OCI-M2 (cell line): ENCODE data around the gene ADAM12.

Source experiments
- DNase-seq: peaks from one replicate; lab custom pipeline; 2025; ENCODE audit not compliant: unreplicated experiment; lab: John Stamatoyannopoulos, UW

The ADAM12 gene

GRCh38 chr10:126315494-126316177, 72.6 kb downstream of the ADAM12 start:
- no peak for DNase-seq

DNA sequence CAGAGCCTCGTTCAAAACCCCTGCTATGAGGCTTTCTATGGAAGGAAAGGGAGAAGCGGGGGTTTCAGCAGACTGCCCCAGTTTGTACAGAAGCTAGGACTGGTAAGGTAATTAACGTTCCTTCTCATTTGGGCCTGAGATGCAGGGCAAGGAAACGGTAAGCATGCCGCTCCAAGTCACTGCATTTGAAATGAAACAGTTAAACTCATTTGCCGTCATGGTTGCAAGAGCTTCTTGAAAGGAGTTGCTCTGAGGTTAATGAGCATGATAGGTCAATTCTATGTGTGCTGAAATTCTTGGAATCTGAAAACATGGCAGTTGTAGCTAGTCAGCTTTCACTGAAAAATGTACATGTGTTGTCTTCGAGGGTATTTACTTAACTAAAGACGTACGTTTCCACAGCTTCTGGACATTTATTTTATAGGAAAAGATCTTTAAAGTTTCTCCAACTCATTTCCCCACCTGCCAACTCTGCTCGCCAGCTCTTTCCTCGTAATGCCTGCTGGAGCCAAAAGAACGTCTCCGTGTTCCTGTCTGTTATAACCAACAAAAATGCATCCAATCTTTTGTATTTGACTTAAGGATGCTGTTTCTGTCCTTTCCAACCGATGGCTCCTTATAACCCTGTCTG, 73.3 kb downstream of the ADAM12 start:
- no peak for DNase-seq

- DNase-seq = no peak
Measured at GRCh38 chr10:126312167-126312566, 76.1 kb downstream of the ADAM12 start.

GRCh38 chr10:126309228-126309883, 78.9 kb downstream of the ADAM12 start:
- DNase-seq = no peak

DNA sequence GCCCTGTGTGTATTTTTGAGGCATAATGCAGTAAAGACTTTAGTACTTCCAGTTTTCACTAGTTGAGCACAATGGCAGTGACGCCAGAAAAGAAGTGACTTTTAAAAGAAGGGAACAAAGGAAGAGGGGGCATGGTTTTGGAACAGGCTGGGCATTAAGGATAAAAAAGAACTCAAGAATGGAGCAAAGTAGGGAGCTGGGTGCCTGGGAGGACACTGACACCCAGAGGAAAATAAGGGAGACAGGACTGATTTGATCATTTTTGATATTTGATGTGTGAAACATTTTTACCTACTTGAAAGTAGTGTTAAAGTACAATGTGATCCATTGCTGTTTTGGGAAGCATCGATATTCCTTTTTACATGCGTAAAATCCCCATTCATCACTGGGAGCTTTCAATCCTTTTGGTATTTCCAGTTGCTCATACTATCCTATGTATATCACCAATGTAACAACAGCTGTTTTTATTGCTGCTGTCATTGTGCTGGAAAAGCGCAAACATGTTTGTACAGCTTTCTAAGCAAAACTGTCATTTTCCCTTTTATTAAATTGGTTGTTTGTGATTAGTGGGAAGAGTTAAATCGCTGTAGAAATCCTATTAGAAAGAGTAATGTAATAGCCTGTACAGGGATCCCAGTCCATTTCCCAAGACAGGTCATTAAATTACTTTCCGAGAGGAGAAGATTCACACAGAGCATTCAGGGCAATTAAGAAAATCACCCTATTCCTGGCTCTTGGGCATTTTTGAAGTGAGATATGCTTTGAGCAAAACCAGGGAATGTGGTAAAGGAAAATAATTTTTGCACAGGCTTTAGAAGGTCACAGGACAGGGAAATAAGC, 85.2 kb downstream of the ADAM12 start:
- DNase-seq = no peak

DNA sequence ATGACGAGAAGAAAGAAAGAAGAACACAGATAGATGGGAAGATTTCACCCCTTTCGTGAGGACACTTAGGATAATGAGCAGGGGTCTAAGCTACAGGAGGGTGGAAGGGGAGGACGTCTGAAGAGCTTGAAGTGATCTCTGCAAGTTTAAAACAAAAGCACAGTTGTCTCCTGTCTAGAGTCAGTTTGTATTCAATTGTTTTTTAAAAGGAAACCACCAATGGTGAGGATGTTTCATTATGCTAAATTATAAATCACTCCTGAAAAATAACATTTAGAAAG, 85.9 kb downstream of the ADAM12 start:
- DNase-seq = no peak

DNA sequence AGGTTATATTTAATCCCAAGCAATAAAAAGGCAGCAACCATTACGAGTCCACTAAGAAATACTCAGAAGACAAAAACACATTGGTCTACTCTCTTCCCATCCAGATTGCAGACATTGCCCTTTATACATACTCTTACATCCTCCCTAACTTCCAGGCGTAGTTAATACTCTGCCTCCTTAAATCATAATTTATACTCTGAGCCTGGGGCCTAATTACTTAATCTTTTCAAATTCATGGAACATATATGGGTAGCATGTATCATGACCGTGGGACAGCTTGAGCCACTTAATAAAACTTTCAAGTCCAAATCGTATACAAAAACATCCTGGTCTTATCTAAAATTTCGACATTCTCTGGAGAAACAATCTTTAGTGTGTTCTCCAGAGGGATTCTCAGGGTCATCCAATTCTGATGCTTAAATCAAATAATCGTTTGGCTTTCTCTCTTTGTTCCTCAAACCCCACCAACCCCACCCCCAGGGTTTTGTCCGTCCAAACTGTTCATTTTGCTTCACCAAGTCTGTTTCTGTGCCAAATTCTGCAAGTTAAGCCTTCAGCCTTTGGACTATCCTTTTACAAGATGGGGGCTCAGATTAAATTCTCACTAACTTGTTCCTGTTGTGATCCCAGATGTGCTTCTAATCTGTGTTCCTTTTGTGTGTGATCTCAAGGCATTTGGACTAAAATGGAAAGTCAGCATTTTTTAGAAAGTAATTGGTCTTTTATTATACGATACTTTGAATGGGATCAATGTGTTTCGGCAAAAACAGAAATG, 86.4 kb downstream of the ADAM12 start:
- DNase-seq = no peak

- no peak for DNase-seq
Measured at GRCh38 chr10:126294451-126294850, 93.8 kb downstream of the ADAM12 start.

GRCh38 chr10:126290232-126290631, 98.0 kb downstream of the ADAM12 start:
- DNase-seq = no peak

DNA sequence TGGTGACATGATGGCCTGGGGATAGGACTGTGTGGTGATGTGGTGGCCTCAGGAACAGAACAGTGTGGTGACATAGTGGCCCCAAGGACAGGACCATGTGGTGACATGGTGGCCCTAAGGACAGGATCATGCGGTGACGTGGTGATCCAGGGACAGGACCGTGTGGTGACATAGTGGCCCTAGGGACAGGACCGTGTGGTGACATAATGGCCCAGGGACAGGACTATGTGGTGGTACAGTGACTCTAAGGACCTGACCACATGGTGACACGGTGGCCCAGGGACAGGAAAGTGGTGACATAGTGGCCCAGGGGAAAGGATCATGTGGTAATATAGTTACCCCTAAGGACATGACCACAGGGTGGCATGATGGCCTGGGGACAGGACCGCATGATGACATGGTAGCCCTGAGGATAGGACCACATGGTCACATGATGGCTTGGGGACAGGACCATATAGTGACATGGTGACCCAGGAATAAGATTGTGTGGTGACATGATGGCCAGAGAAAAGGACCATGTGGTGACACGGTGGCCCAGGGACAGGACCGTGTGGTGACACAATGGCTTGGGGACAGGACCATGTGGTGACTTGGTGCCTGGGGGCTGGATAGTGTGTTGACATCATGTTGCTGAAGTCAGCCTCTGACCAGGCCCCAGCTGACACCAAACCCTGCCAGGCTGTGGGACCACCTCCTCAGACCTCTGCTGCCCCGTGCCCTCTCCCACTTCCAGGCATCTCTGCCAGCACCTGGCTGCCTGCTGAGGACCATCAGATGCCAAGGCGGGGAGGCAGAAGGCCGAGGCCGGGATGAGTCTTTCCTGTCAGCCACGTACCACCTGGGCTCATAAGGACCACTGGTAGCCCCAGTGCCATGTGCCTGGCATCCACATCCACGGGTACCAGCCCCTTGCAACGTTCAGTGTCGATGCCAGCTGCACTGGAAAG, 99.5 kb downstream of the ADAM12 start:
- DNase-seq = no peak

- DNase-seq = no peak
Measured at GRCh38 chr10:126286256-126286780, 102.0 kb downstream of the ADAM12 start.

- no peak for DNase-seq
Measured at GRCh38 chr10:126283307-126283706, 105.0 kb downstream of the ADAM12 start.

DNA sequence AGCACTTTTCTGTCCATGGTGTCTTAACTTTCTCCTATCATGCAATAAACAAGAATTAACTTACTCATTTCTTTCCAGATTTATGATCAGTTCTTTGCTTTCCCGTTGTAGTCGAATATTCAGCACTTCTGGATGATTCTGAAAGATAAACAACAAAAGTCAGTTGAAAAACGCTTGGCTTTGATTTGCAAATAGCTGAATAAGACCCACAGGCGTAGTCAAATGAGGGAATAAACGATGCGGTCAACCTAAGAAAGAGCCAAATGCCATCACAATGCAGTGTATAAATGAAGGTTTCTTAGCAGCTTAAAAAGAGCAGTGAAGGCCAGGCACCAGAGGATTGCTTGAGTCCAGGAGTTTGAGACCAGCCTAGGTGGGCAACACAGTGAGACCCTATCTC, 109.4 kb downstream of the ADAM12 start:
- DNase-seq = no peak

DNA sequence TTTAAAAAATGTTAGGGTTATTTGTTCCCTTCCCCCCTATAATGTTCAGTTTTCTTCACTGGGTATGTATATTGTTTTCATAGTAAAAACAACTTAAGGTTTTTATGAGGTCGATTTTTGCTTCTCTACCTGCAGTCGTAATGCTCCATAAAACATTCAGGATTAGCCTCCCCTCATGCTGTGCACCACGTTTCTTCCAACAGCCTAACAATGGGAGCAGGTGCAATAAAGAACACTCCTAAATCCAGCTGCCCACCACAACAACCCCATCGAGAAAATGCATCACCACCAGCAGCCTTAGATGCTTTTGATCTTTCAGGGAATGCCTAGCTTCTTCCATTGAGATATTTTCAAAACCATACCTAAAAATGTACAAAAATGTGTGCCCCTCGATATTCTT, 111.1 kb downstream of the ADAM12 start:
- no peak for DNase-seq

GRCh38 chr10:126272526-126272925, 115.8 kb downstream of the ADAM12 start:
- DNase-seq = no peak

DNA sequence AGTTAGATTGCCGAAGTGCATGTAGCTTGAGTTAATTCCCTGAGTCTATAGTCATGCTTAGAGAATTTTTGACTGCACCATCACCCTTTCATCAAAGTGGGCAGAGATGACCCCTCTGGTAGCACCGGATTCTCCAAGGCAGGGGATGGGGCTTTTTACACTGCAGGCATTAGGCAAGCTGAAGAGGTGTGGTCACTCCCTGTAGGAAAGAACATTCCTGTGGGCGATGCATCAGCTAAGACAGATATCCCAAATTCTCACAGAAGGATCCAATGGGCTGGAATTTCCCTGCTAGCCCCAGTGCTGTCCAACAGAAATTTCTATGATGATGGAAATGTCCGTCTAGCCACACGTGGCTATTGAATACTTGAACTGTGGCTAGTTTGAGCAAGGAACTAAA, 118.2 kb downstream of the ADAM12 start:
- DNase-seq = no peak

- DNase-seq = no peak
Measured at GRCh38 chr10:126268013-126268920, 120.0 kb downstream of the ADAM12 start.
